HepG2 (cell line): ENCODE data around the gene SMIM8. TPM values are rescaled to one million over a fixed set of nuclear protein-coding genes. Genes with fewer than 3 reads are reported as not detected.

Source experiments
- ATAC-seq: fragments of 200-7000 bp; cut with Tn5 transposase; 3 replicates; pipeline ENCODE4 v1.9.1; 2020; ENCODE audit warnings: mild to moderate bottlenecking, moderate library complexity
- BruUV-seq: library from RNA; stranded (reverse); fragments of 400-500 nt; replicated peaks from 2 replicates; lab custom pipeline; 2021; lab: Mats Ljungman, UMichigan
- CTCF ChIA-PET: fragments of 300-600 bp; formaldehyde crosslinking; extraction: SDS; loops from one replicate; lab custom pipeline; 2021; ENCODE audit warnings: low total read pairs, inconsistent platforms, low intra/inter-chr PET ratio; lab: Yijun Ruan, JAX
- POLR2A ChIA-PET: fragments of 350-600 bp; sonication (Branson Sonifier 250); formaldehyde crosslinking; loops from one replicate; lab custom pipeline; 2020; ENCODE audit warnings: antibody characterized with exemption, inconsistent platforms; lab: Yijun Ruan, JAX
- DNase-seq: peaks from one replicate; pipeline ENCODE4 v3.0.0-alpha.2; 2015; ENCODE audit warnings: low spot score
- FAIRE-seq: peaks from 3 replicates; lab custom pipeline; 2011; peaks lifted over from hg19 to GRCh38; lab: Jason Lieb, UNC
- H2AFZ ChIP-seq: one replicate; pipeline ENCODE4 v1.6.1; 2011; ENCODE audit warnings: low read length, inconsistent platforms
- H3K27ac ChIP-seq: fragments of 300-600 bp; 3 replicates; pipeline ENCODE4 v1.8.0; 2011; ENCODE audit warnings: mixed run types, mild to moderate bottlenecking, mixed read lengths, low read length, inconsistent platforms; ENCODE audit not compliant: insufficient read depth; ENCODE audit errors: extremely low read length
- H3K27me3 ChIP-seq, 2 experiments: fragments of 200-600 bp in 1 of 2; 2 replicates in 1 of 2; 3 replicates in 1 of 2; pipeline versions ENCODE4 v1.6.0 to v1.8.0; 2011; ENCODE audit warnings: low read length in 2 of 2, mild to moderate bottlenecking in 2 of 2, moderate library complexity in 2 of 2, inconsistent platforms in 1 of 2; ENCODE audit not compliant: insufficient read depth in 2 of 2, control insufficient read depth in 1 of 2
- H3K36me3 ChIP-seq, 2 experiments: fragments of 200-600 bp in 1 of 2; replicated peaks in 1 of 2; 2 replicates in 1 of 2; 3 replicates in 1 of 2; pipeline versions ENCODE4 v1.5.1 to v1.8.0; 2011; ENCODE audit warnings: low read length in 2 of 2, inconsistent platforms in 1 of 2; ENCODE audit not compliant: insufficient read depth in 2 of 2, control insufficient read depth in 1 of 2
- H3K4me1 ChIP-seq: 2 replicates; pipeline ENCODE4 v1.5.1; 2012; ENCODE audit warnings: low read length, inconsistent platforms; ENCODE audit not compliant: insufficient read depth
- H3K4me2 ChIP-seq: 2 replicates; pipeline ENCODE4 v1.6.0; 2011; ENCODE audit warnings: low read depth, low read length, inconsistent platforms
- H3K4me3 ChIP-seq, 3 experiments: fragments of 200-600 bp in 1 of 3; sonication (generic), shearing (Covaris generic) in 1 of 3; replicated peaks in 1 of 3; 2 replicates each; pipeline ENCODE4 v1.5.1; 2011 to 2016; ENCODE audit warnings: low read length in 3 of 3, inconsistent platforms in 2 of 3, low read depth in 2 of 3, mild to moderate bottlenecking in 2 of 3, control low read depth in 1 of 3, mixed read lengths in 1 of 3; ENCODE audit not compliant: insufficient read depth in 1 of 3
- H3K79me2 ChIP-seq: one replicate; pipeline ENCODE4 v1.6.1; 2011; ENCODE audit warnings: low read length, inconsistent platforms; ENCODE audit not compliant: insufficient read depth
- H3K9ac ChIP-seq: 2 replicates; pipeline ENCODE4 v1.6.0; 2011; ENCODE audit warnings: mild to moderate bottlenecking, low read depth, low read length, inconsistent platforms; ENCODE audit not compliant: insufficient read depth
- H3K9me3 ChIP-seq: 2 replicates; pipeline ENCODE4 v1.5.1; 2012; ENCODE audit warnings: mild to moderate bottlenecking, low read length
- H4K20me1 ChIP-seq: 2 replicates; pipeline ENCODE4 v1.6.0; 2011; ENCODE audit warnings: inconsistent platforms, mild to moderate bottlenecking, low read length, moderate library complexity; ENCODE audit not compliant: insufficient read depth
- ARNTL ChIP-seq: sonication (generic); formaldehyde crosslinking; IDR thresholded peaks from 2 replicates; pipeline ENCODE4 v1.4.0; 2020; ENCODE audit warnings: mild to moderate bottlenecking, missing genetic modification reagents
- HNF4G ChIP-seq, 2 experiments: sonication (generic) in 1 of 2; formaldehyde crosslinking in 1 of 2; IDR thresholded peaks; 2 replicates each; pipeline versions ENCODE4 v1.4.0 to v1.6.1; 2011 to 2020; ENCODE audit warnings: borderline replicate concordance in 2 of 2, low read depth in 2 of 2, mild to moderate bottlenecking in 2 of 2, low read length in 1 of 2, missing genetic modification reagents in 1 of 2, moderate library complexity in 1 of 2
- KAT7 ChIP-seq: IDR thresholded peaks from 2 replicates; pipeline ENCODE4 v1.6.1; 2018; ENCODE audit warnings: borderline replicate concordance, missing compliant biosample characterization
- NFYB ChIP-seq: sonication (generic); formaldehyde crosslinking; IDR thresholded peaks from 2 replicates; pipeline ENCODE4 v1.4.0; 2020; ENCODE audit warnings: missing genetic modification reagents
- POLR2AphosphoS2 ChIP-seq: IDR thresholded peaks from 2 replicates; pipeline ENCODE4 v1.6.1; 2011; ENCODE audit warnings: low read depth, low read length, improper control_type of control experiment
- RBAK ChIP-seq: sonication (generic); formaldehyde crosslinking; IDR thresholded peaks from 2 replicates; pipeline ENCODE4 v1.5.1; 2020; ENCODE audit warnings: mild to moderate bottlenecking, missing genetic modification reagents
- REL ChIP-seq: sonication (generic); formaldehyde crosslinking; conservative IDR thresholded peaks from 2 replicates; pipeline ENCODE4 v1.8.0; 2022; ENCODE audit warnings: mild to moderate bottlenecking, missing genetic modification reagents, moderate library complexity
- REPIN1 ChIP-seq: sonication (generic); formaldehyde crosslinking; IDR thresholded peaks from 2 replicates; pipeline ENCODE4 v1.8.0; 2022; ENCODE audit warnings: missing genetic modification reagents, low read depth, mild to moderate bottlenecking, borderline replicate concordance
- RFX1 ChIP-seq: fragments of 450-650 bp; IDR thresholded peaks from 2 replicates; pipeline ENCODE4 v1.6.1; 2017
- SALL2 ChIP-seq: sonication (generic); formaldehyde crosslinking; IDR thresholded peaks from 2 replicates; pipeline ENCODE4 v1.8.1; 2023; ENCODE audit warnings: mild to moderate bottlenecking, missing genetic modification reagents, inconsistent platforms
- SMAD1 ChIP-seq: sonication (generic); formaldehyde crosslinking; IDR thresholded peaks from 2 replicates; pipeline ENCODE4 v1.4.0; 2020; ENCODE audit warnings: missing genetic modification reagents, low read depth, mild to moderate bottlenecking, borderline replicate concordance
- YY1 ChIP-seq: IDR thresholded peaks from 2 replicates; pipeline ENCODE4 v1.6.1; 2011; ENCODE audit warnings: low read length, low read depth, moderate library complexity, mild to moderate bottlenecking; ENCODE audit not compliant: insufficient read depth, insufficient replicate concordance
- ZC3H13 ChIP-seq: sonication (generic); formaldehyde crosslinking; IDR thresholded peaks from 2 replicates; pipeline ENCODE4 v1.8.1; 2023; ENCODE audit warnings: mild to moderate bottlenecking, missing genetic modification reagents, moderate library complexity
- ZNF34 ChIP-seq: sonication (generic); formaldehyde crosslinking; IDR thresholded peaks from 2 replicates; pipeline ENCODE4 v1.4.0; 2020; ENCODE audit warnings: mild to moderate bottlenecking, missing genetic modification reagents, borderline replicate concordance
- ZNF496 ChIP-seq: sonication (generic); formaldehyde crosslinking; IDR thresholded peaks from 2 replicates; pipeline ENCODE4 v1.8.1; 2023; ENCODE audit warnings: mild to moderate bottlenecking, moderate library complexity, missing genetic modification reagents; ENCODE audit not compliant: insufficient replicate concordance
- WGBS: methylation state at CpG from one replicate; pipeline ENCODE4 v1.1.6; 2017; ENCODE audit warnings: low lambda C conversion rate; 5-methylcytosine and 5-hydroxymethylcytosine counted together
- in situ Hi-C: cut with HindIII; loops from 2 replicates; pipeline ENCODE4 v1.10.0; 2017; ENCODE audit warnings: low pct_unique_long_range_greater_than_20kb; ENCODE audit not compliant: extremely low pct_ligation_motif_present
- intact Hi-C: fragments of 100-400 bp; cut with micrococcal nuclease; formaldehyde crosslinking; loops from one replicate; pipeline ENCODE4 v1.10.0; 2022; ENCODE audit not compliant: unreplicated experiment
- polyA plus RNA-seq, 8 experiments: library from polyadenylated mRNA; depleted of rRNA in 3 of 8; stranded (reverse) in 7 of 8; unstranded in 1 of 8; fragments of >200 nt; fragmentation: Illumina TruSeq in 4 of 8; extraction: Trizol in 4 of 8; gene quantifications; 2 replicates each; pipeline versions ENCODE4 v1.2.1 to v1.2.3, GENCODE V29; 2011 to 2016; ENCODE audit warnings: low read depth in 4 of 8, missing spikeins in 1 of 8, mixed read lengths in 1 of 8; ENCODE audit not compliant: insufficient read depth in 1 of 8
- total RNA-seq, 5 experiments: library from RNA; depleted of rRNA; stranded (reverse); fragments of >200 nt; fragmentation: Illumina TruSeq; extraction: Trizol; gene quantifications; 2 replicates each; pipeline ENCODE4 v1.2.3, GENCODE V29; 2016; ENCODE audit warnings: low read depth in 1 of 5
- TF ChIP-seq, protein P1 (sequence below): sonication (generic); formaldehyde crosslinking; IDR thresholded peaks from 2 replicates; pipeline ENCODE4 v1.4.0; 2020; ENCODE audit warnings: missing genetic modification reagents, borderline replicate concordance

The SMIM8 gene
- total and polyA plus RNA-seq, 2 of the 13 experiments (the other 11 are each of a cell fraction or from before 2014, with no cell fraction given) = 4.8 to 10.0 TPM

DNA sequence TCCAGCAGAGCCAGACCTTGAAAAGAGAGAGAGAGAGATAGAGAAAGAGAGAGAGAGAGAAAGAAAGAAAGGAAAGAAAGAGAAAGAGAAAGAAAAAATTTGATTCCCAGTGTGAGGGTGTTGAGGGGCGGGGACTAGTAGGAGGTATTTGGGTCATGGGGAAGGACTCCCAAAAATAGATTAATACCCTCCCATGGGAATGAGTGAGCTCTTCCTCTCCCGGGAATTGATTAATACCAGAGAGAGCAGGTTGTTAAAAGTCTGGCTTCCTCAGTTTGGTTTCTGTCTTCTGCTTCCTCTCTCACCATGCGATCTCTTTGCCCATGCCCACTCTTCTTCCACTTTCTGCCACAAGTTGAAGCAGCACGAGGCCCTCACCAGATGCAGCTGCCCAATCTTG, 56.6 kb downstream of the SMIM8 start:
- no peak for FAIRE-seq
- H3K27ac ChIP-seq = no peak overlapping the region

More for the DNA sequence above, 56.6 kb downstream of the SMIM8 start:
- Histone ChIP-seq H3K27me3 (no peaks in the 10 kb centered on the region), H3K36me3 (no peaks in the 10 kb centered on the region), H2AFZ (no peak overlapping the region), H3K9me3 (no peaks in the 10 kb centered on the region), H3K4me1 (no peaks in the 10 kb centered on the region), H3K4me2 (no peak overlapping the region), H3K9ac (no peak overlapping the region), H4K20me1 (no peaks in the 10 kb centered on the region), H3K4me3 (no peak overlapping the region), H3K79me2 (no peaks in the 10 kb centered on the region)
- no peak for ATAC-seq
- 58% methylated on average over 4 of the region's 4 CpGs for WGBS
- CTCF ChIA-PET = no interaction called here
- in situ Hi-C loops = no loop called here
- no peak for DNase-seq
- no peak for TF ChIP-seq RFX1
- TF ChIP-seq, protein P1, sequence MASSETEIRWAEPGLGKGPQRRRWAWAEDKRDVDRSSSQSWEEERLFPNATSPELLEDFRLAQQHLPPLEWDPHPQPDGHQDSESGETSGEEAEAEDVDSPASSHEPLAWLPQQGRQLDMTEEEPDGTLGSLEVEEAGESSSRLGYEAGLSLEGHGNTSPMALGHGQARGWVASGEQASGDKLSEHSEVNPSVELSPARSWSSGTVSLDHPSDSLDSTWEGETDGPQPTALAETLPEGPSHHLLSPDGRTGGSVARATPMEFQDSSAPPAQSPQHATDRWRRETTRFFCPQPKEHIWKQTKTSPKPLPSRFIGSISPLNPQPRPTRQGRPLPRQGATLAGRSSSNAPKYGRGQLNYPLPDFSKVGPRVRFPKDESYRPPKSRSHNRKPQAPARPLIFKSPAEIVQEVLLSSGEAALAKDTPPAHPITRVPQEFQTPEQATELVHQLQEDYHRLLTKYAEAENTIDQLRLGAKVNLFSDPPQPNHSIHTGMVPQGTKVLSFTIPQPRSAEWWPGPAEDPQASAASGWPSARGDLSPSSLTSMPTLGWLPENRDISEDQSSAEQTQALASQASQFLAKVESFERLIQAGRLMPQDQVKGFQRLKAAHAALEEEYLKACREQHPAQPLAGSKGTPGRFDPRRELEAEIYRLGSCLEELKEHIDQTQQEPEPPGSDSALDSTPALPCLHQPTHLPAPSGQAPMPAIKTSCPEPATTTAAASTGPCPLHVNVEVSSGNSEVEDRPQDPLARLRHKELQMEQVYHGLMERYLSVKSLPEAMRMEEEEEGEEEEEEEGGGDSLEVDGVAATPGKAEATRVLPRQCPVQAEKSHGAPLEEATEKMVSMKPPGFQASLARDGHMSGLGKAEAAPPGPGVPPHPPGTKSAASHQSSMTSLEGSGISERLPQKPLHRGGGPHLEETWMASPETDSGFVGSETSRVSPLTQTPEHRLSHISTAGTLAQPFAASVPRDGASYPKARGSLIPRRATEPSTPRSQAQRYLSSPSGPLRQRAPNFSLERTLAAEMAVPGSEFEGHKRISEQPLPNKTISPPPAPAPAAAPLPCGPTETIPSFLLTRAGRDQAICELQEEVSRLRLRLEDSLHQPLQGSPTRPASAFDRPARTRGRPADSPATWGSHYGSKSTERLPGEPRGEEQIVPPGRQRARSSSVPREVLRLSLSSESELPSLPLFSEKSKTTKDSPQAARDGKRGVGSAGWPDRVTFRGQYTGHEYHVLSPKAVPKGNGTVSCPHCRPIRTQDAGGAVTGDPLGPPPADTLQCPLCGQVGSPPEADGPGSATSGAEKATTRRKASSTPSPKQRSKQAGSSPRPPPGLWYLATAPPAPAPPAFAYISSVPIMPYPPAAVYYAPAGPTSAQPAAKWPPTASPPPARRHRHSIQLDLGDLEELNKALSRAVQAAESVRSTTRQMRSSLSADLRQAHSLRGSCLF (CRISPR knock-in tag) = no peak
- no peak for TF ChIP-seq ZNF34
- no peak for TF ChIP-seq YY1
- TF ChIP-seq REL (CRISPR knock-in tag) = no peak
- no peak for TF ChIP-seq HNF4G (IDR thresholded peaks at IDR 0.05; ENCODE audit: borderline replicate concordance, low read depth, low read length)
- TF ChIP-seq HNF4G (CRISPR knock-in tag; IDR thresholded peaks at IDR 0.05; ENCODE audit: borderline replicate concordance, low read depth) = no peak
- TF ChIP-seq ARNTL (CRISPR knock-in tag) = no peak
- TF ChIP-seq SALL2 (CRISPR knock-in tag) = no peak
- TF ChIP-seq NFYB = no peak
- no peak for TF ChIP-seq ZC3H13
- no peak for TF ChIP-seq REPIN1 (CRISPR knock-in tag)
- no peak for TF ChIP-seq RBAK
- TF ChIP-seq KAT7 (CRISPR knock-in tag) = no peak
- TF ChIP-seq ZNF496 (CRISPR knock-in tag) = no peak
- TF ChIP-seq SMAD1 (CRISPR knock-in tag) = no peak
- no peak for TF ChIP-seq POLR2AphosphoS2
- POLR2A ChIA-PET = no interaction called here
- intact Hi-C loops = no loop called here
- BruUV-seq = no TSS peak
